Neural cell (in vitro differentiated cells): Measurements from ENCODE around the gene SLC15A2.

Experiments used
- TF ChIP-seq, protein P1 (sequence below): fragments of 450-650 bp; IDR thresholded peaks from 2 replicates; pipeline ENCODE4 v1.5.1; 2014; ENCODE audit warnings: antibody characterized with exemption, mild to moderate bottlenecking, moderate library complexity; ENCODE audit not compliant: poor library complexity, severe bottlenecking
- TF ChIP-seq, protein P2 (sequence below): IDR thresholded peaks from 2 replicates; pipeline ENCODE4 v1.6.1; 2012; ENCODE audit warnings: borderline replicate concordance

DNA sequence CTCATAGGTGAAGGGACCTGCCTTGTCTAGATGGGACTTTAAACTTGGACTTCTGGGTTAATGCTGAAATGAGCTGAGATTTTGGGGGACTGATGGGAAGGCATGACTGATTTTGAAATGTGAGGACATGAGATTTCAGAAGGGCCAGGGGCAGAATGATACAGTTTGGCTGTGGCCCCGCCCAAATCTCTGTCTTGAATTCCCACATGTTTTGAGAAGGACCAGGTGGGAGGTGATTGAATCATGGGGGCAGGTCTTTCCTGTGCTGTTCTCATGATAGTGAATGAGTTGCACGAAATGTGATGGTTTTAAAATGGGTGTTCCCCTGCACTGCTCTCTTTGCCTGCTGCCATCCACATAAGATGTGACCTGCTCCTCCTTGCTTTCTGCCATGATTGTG is 85.0 kb downstream of the SLC15A2 start:
- TF ChIP-seq, protein P1, sequence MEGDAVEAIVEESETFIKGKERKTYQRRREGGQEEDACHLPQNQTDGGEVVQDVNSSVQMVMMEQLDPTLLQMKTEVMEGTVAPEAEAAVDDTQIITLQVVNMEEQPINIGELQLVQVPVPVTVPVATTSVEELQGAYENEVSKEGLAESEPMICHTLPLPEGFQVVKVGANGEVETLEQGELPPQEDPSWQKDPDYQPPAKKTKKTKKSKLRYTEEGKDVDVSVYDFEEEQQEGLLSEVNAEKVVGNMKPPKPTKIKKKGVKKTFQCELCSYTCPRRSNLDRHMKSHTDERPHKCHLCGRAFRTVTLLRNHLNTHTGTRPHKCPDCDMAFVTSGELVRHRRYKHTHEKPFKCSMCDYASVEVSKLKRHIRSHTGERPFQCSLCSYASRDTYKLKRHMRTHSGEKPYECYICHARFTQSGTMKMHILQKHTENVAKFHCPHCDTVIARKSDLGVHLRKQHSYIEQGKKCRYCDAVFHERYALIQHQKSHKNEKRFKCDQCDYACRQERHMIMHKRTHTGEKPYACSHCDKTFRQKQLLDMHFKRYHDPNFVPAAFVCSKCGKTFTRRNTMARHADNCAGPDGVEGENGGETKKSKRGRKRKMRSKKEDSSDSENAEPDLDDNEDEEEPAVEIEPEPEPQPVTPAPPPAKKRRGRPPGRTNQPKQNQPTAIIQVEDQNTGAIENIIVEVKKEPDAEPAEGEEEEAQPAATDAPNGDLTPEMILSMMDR: no peak
- TF ChIP-seq, protein P2, sequence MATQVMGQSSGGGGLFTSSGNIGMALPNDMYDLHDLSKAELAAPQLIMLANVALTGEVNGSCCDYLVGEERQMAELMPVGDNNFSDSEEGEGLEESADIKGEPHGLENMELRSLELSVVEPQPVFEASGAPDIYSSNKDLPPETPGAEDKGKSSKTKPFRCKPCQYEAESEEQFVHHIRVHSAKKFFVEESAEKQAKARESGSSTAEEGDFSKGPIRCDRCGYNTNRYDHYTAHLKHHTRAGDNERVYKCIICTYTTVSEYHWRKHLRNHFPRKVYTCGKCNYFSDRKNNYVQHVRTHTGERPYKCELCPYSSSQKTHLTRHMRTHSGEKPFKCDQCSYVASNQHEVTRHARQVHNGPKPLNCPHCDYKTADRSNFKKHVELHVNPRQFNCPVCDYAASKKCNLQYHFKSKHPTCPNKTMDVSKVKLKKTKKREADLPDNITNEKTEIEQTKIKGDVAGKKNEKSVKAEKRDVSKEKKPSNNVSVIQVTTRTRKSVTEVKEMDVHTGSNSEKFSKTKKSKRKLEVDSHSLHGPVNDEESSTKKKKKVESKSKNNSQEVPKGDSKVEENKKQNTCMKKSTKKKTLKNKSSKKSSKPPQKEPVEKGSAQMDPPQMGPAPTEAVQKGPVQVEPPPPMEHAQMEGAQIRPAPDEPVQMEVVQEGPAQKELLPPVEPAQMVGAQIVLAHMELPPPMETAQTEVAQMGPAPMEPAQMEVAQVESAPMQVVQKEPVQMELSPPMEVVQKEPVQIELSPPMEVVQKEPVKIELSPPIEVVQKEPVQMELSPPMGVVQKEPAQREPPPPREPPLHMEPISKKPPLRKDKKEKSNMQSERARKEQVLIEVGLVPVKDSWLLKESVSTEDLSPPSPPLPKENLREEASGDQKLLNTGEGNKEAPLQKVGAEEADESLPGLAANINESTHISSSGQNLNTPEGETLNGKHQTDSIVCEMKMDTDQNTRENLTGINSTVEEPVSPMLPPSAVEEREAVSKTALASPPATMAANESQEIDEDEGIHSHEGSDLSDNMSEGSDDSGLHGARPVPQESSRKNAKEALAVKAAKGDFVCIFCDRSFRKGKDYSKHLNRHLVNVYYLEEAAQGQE: no peak
